ENCODE results near the gene CASP9.
"Not testable (repeated sequence)": the region's sequence is repeated elsewhere in the genome, so short reads cannot be mapped to it uniquely, and the experiment has no call there.

The CASP9 gene

DNA sequence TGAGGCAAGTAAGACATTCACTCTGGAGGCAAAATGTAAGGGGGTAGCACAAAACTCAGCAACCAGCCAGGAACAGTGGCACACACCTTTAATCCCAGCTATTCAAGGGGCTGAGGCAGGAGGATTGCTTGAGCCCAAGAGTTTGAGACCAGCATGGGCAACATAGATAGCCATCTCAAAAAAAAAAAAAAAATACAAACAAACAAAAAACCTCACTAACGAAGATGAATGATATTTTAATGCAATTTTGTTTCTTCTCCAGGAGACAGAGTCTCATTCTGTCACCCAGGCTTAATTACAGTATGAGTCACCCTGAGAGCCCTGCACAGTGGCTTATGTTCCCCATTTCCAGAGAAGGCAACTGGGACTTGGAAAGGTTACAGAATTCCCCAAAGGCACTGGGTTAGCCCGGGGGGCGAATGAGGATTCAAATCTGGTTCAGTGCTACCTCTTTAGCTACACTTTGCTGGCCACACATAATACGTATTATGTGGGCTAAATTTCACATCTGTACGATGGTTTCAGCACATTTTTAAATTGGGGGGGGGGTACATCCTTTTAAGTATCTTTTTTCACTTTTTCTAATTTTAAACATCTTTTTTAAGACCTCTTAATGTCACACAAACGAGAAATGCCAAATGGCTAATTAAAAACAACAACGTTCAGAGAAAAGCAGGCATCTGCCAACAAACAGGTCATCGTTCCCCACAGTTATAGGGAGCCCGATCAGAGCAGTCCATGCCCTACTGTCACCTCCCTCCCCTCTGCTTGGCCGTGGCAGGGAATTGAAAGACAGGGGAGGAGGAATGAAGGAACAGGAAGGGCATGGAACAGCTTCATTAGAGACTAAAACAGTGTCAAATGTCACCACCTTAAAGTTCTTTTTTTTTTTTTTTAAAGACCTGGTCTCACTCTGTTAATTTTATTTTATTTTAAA is 64.0 kb downstream of the CASP9 start:
- no peaks in the 10 kb centered on the region for H3K36me3 ChIP-seq (ENCODE audit: control insufficient read depth, insufficient read depth, low read length)
- no peaks in the 10 kb centered on the region for H3K27me3 ChIP-seq (replicated peaks; ENCODE audit: control insufficient read depth, insufficient read depth, low read length)
- H3K4me3 ChIP-seq (replicated peaks; ENCODE audit: low read depth, low read length): no peak overlapping the region
- DNase-seq (ENCODE audit: extremely low read depth, insufficient read length): no peak
- TF ChIP-seq, protein P1, sequence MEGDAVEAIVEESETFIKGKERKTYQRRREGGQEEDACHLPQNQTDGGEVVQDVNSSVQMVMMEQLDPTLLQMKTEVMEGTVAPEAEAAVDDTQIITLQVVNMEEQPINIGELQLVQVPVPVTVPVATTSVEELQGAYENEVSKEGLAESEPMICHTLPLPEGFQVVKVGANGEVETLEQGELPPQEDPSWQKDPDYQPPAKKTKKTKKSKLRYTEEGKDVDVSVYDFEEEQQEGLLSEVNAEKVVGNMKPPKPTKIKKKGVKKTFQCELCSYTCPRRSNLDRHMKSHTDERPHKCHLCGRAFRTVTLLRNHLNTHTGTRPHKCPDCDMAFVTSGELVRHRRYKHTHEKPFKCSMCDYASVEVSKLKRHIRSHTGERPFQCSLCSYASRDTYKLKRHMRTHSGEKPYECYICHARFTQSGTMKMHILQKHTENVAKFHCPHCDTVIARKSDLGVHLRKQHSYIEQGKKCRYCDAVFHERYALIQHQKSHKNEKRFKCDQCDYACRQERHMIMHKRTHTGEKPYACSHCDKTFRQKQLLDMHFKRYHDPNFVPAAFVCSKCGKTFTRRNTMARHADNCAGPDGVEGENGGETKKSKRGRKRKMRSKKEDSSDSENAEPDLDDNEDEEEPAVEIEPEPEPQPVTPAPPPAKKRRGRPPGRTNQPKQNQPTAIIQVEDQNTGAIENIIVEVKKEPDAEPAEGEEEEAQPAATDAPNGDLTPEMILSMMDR (IDR thresholded peaks at IDR 0.05; ENCODE audit: insufficient read depth, low read length, poor library complexity, severe bottlenecking): no peak

DNA sequence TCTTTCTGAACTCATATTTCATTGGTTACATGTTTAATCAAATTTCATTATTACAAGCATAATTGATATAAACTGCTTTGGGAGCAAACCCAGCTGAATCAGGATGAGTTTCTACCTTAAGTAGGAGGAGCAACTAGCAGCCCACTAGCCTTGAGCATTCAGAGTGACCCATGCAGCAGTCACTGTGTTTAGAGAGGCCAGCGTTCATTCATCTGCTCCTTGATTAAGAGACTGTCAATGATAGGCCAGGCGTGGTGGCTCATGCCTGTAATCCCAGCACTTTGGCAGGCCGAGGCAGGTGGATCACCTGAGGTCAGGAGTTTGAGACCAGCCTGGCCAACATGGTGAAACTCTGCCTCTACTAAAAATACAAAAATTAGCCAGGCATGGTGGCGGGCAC is 65.6 kb downstream of the CASP9 start:
- not testable (repeated sequence) for H3K36me3 ChIP-seq (ENCODE audit: control insufficient read depth, insufficient read depth, low read length); H3K27me3 ChIP-seq (replicated peaks; ENCODE audit: control insufficient read depth, insufficient read depth, low read length); DNase-seq (ENCODE audit: extremely low read depth, insufficient read length); H3K4me3 ChIP-seq (replicated peaks; ENCODE audit: low read depth, low read length)

DNA sequence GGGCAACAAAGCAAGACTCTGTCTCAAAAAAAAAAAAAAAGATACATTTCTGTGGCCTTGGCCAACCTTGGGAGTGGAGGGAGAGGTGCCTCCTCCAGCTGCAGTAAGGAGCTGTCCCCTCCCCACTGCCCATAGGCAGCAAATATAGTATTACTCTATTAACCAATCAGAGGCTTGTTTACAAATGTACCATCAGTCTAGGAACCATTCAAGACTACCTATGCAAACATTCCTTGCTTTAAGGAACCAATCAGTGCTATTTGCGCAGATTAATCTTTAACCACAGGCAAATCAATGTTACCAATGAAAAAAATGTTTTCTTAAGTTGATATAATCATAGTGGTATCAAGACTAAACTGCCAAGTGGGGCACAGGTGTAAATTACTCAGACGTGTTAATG is 66.4 kb downstream of the CASP9 start:
- no peak for DNase-seq (ENCODE audit: extremely low read depth, insufficient read length)
- H3K4me3 ChIP-seq (replicated peaks; ENCODE audit: low read depth, low read length): no peak overlapping the region
- no peaks in the 10 kb centered on the region for H3K27me3 ChIP-seq (replicated peaks; ENCODE audit: control insufficient read depth, insufficient read depth, low read length)
- TF ChIP-seq, protein P1 (IDR thresholded peaks at IDR 0.05; ENCODE audit: insufficient read depth, low read length, poor library complexity, severe bottlenecking): no peak
- H3K36me3 ChIP-seq (ENCODE audit: control insufficient read depth, insufficient read depth, low read length): no peaks in the 10 kb centered on the region

DNA sequence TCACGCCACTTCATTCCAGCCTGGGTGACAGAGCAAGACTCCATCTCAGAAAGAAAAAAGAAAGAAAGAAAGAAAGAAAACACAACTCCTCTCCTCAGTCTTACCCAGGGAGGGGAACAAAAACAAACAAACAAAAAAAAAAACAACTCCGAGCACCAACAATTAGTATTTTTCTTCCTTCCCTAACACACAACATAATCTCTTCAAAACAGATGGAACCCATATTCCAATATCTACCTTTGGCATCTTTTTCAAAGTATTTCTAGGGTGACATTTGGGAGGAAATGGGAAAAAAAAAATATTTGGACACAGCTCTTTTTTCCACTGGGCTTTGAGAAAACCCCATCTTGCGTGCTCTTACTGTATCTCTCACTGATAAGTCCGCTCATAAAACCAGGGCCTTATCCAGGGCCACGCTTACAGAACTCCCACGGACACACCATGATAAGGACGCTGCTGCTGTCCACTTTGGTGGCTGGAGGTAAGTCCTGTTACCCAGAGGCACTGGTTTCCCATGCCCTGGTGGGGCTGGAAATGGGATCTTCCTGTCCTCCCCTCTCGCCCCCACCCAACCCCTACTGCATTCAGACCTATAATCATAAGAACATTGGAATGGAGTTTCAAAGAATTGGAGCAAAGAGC is 67.6 kb downstream of the CASP9 start, which contains the start of gene CELA2A:
TSS of gene CELA2A (plus strand) at position 420 of the 642 bp plus-strand sequence. CDS start at position 442, 22 bp downstream.
- TF ChIP-seq, protein P1 (IDR thresholded peaks at IDR 0.05; ENCODE audit: insufficient read depth, low read length, poor library complexity, severe bottlenecking): no peak
- Histone ChIP-seq H3K4me3 (replicated peaks; ENCODE audit: low read depth, low read length) (no peak within 1 kb of the TSS), H3K27me3 (replicated peaks; ENCODE audit: control insufficient read depth, insufficient read depth, low read length) (no peaks in the 10 kb centered on the region), H3K36me3 (ENCODE audit: control insufficient read depth, insufficient read depth, low read length) (no peaks in the 10 kb centered on the region)
- no peak for DNase-seq (ENCODE audit: extremely low read depth, insufficient read length)

DNA sequence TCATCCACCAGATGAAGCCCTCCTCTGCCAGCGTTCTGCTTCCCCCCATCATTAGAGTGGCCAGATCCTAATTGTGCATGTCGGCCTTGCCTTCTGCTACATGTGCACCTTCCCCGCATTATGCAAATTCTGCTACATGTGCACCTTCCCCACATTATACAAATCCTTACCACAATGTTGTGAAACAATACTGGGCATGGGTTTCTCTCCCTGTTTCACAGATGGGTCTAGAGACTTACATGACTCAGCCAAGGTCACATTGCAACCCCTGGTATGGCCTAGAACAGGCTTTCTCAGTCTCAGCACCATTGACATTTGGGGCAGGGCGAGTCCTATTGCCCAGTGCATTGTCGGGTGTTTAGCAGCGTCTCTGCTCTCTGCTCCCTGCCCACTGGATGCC is 68.5 kb downstream of the CASP9 start:
- TF ChIP-seq, protein P1 (IDR thresholded peaks at IDR 0.05; ENCODE audit: insufficient read depth, low read length, poor library complexity, severe bottlenecking): no peak
- no peaks in the 10 kb centered on the region for H3K27me3 ChIP-seq (replicated peaks; ENCODE audit: control insufficient read depth, insufficient read depth, low read length)
- H3K36me3 ChIP-seq (ENCODE audit: control insufficient read depth, insufficient read depth, low read length): no peaks in the 10 kb centered on the region
- DNase-seq (ENCODE audit: extremely low read depth, insufficient read length): no peak
- H3K4me3 ChIP-seq (replicated peaks; ENCODE audit: low read depth, low read length): no peak overlapping the region

DNA sequence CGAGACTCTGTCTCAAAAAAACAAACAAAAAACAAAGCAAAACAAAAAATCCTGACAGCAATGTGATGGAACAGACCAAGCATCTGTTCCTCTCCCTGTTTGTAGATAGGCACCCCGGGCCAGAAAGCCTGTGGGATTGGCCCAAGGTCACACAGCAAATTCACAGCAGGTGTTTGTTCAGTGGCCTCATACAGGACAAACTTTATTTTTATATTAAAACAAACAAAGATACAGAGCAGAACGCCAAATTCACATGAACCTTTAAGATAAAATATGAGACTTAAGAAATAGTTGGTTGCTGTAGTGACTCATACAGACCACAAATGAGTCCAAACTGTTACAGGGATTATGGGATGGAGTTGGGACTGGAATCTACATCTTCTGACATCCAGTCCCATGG is 69.8 kb downstream of the CASP9 start:
- TF ChIP-seq, protein P1 (IDR thresholded peaks at IDR 0.05; ENCODE audit: insufficient read depth, low read length, poor library complexity, severe bottlenecking): no peak
- DNase-seq (ENCODE audit: extremely low read depth, insufficient read length): no peak
- H3K4me3 ChIP-seq (replicated peaks; ENCODE audit: low read depth, low read length): no peak overlapping the region
- no peaks in the 10 kb centered on the region for H3K27me3 ChIP-seq (replicated peaks; ENCODE audit: control insufficient read depth, insufficient read depth, low read length)
- no peaks in the 10 kb centered on the region for H3K36me3 ChIP-seq (ENCODE audit: control insufficient read depth, insufficient read depth, low read length)
